ENCODE results near the gene SUSD1. TPM values are rescaled to one million over a fixed set of nuclear protein-coding genes. Genes with fewer than 3 reads are reported as not detected.

The SUSD1 gene
- total and polyA plus RNA-seq, 2 of the 13 experiments (the other 11 are each of a cell fraction or from before 2014, with no cell fraction given) = 25.9 to 32.3 TPM

DNA sequence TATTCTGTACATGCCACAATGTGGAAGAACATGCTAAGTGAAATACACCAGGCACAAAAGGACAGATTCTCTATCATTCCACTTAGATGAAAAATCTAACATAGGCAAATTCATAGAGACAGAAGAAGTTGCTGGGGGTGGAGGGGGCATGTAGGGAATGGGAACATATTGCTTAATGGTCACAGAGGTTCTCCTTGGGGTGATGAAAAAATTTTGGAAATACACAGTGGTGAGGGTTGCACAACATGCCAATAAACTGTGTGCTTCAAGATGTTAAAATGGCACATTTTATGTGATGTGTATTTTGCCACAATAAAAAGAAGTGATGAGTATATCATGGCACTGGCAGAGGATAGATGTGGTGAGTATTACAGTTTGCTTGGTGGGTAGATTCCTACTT, 111.9 kb downstream of the SUSD1 start (continued):
- TF ChIP-seq ZNF124 (CRISPR knock-in tag; IDR thresholded peaks at IDR 0.05) (no peak), MXD4 (CRISPR knock-in tag; IDR thresholded peaks at IDR 0.05) (no peak), ZNF772 (CRISPR knock-in tag; IDR thresholded peaks at IDR 0.05) (no peak)
- TF ChIP-seq, protein P1, sequence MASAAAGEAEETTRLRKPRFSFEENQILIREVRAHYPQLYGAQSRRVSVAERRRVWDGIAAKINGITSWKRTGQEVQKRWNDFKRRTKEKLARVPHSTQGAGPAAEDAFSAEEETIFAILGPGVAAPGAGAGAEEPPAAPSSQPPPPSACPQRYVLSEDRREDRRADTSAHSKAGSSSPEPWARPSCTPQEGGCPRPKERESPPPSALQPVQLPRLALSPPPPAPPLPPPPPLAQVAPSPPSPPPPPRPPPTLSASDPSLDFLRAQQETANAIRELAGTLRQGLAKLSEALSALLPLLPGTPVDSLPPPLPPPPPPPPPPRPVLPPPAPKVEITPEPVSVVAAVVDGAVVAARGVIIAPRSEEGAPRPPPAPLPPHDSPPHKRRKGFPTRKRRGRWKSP (CRISPR knock-in tag; IDR thresholded peaks at IDR 0.05) = no peak

DNA sequence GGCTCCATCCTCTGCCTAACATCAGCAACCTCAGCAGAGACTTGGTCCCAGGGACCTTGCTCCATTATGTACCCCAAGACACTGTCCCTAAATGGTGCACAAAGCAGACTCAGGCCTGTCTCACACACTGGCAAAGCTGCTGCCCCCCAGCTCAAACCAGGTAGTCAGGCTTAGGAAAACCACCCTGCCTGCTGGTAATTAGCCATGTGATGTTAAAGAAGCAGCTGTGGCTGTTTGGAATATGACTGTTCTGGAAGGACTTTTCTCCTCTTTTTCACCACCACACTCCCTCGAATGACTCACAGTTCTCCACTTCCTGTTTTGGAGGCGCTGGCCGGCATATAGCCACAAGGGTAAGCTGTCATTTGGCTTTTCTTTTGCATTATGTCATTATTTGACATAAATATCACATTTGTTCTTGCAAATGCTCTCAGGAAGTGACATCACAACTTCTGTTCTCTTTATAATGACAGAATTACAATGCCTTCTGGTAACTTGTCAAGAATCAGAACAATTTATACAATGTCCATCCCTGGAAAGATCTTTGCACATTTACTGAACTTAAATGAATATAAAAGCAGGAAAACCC, 113.9 kb downstream of the SUSD1 start:
- in situ Hi-C loops (cut with HindIII; ENCODE audit: extremely low pct_ligation_motif_present, low pct_unique_long_range_greater_than_20kb) (no loop called here), intact Hi-C loops (cut with micrococcal nuclease; ENCODE audit: unreplicated experiment) (no loop called here)
- no peak overlapping the region for H3K4me2 ChIP-seq (ENCODE audit: low read depth, low read length)
- no peak overlapping the region for H3K4me3 ChIP-seq (replicated peaks in 1 of 3; ENCODE audit: insufficient read depth in 1 of 3, low read depth in 2 of 3, low read length in 3 of 3)
- H3K79me2 ChIP-seq (ENCODE audit: insufficient read depth, low read length) = no peaks in the 10 kb centered on the region
- no peaks in the 10 kb centered on the region for H4K20me1 ChIP-seq (ENCODE audit: insufficient read depth, low read length)
- H3K9me3 ChIP-seq (ENCODE audit: low read length) = no peaks in the 10 kb centered on the region
- ChIA-PET POLR2A (no interaction called here), CTCF (ENCODE audit: low intra/inter-chr PET ratio, low total read pairs) (no interaction called here)
- FAIRE-seq (no peak), DNase-seq (ENCODE audit: low spot score) (peak; percentile 56), ATAC-seq (no peak; the same call in 2 of the 3 replicates)
- H3K4me1 ChIP-seq (ENCODE audit: insufficient read depth, low read length) = peaks cover 21% of the 10 kb centered on the region
- H3K9ac ChIP-seq (ENCODE audit: insufficient read depth, low read depth, low read length) = no peak overlapping the region
- H2AFZ ChIP-seq (ENCODE audit: low read length) = no peak overlapping the region
- H3K27me3 ChIP-seq (ENCODE audit: control insufficient read depth in 1 of 2, insufficient read depth in 2 of 2, low read length in 2 of 2) = no peaks in the 10 kb centered on the region
- BruUV-seq (replicated peaks) = no TSS peak
- 55% methylated on average over 3 of the region's 3 CpGs for WGBS (ENCODE audit: low lambda C conversion rate)
- H3K36me3 ChIP-seq (replicated peaks in 1 of 2; ENCODE audit: control insufficient read depth in 1 of 2, insufficient read depth in 2 of 2, low read length in 2 of 2) = peaks cover 5 to 13% of the 10 kb centered on the region in 2 experiments; a peak in 3 of 5 replicates
- H3K27ac ChIP-seq (ENCODE audit: extremely low read length, insufficient read depth, low read length) = peak overlapping the region; percentile 16
- TF ChIP-seq CREB1 (IDR thresholded peaks at IDR 0.05) (peak; percentile 75), CREB1 (CRISPR knock-in tag; IDR thresholded peaks at IDR 0.05) (no peak), PHB2 (IDR thresholded peaks at IDR 0.05; ENCODE audit: partially characterized antibody) (no peak), ZNF660 (CRISPR knock-in tag; IDR thresholded peaks at IDR 0.05; ENCODE audit: borderline replicate concordance, low read depth) (no peak), EHMT2 (IDR thresholded peaks at IDR 0.05; ENCODE audit: borderline replicate concordance, low read depth, low read length) (no peak), ELF3 (CRISPR knock-in tag; IDR thresholded peaks at IDR 0.05) (peak; percentile 29; the same call in 1 of the 2 replicates), SAP130 (CRISPR knock-in tag; IDR thresholded peaks at IDR 0.05; ENCODE audit: low read depth) (peak; percentile 33; the same call in 1 of the 2 replicates), AKAP8 (CRISPR knock-in tag; IDR thresholded peaks at IDR 0.05) (no peak), ZNF468 (CRISPR knock-in tag; IDR thresholded peaks at IDR 0.05) (no peak), ZMYM2 (CRISPR knock-in tag; IDR thresholded peaks at IDR 0.05) (no peak), ZFP36L2 (CRISPR knock-in tag; IDR thresholded peaks at IDR 0.05) (no peak), ATF7 (IDR thresholded peaks at IDR 0.05) (peak; percentile 29; the same call in 1 of the 2 replicates), ATF7 (CRISPR knock-in tag; IDR thresholded peaks at IDR 0.05) (no peak), ZBTB21 (CRISPR knock-in tag; IDR thresholded peaks at IDR 0.05) (peak; percentile 76), ZNF326 (CRISPR knock-in tag; IDR thresholded peaks at IDR 0.05; ENCODE audit: borderline replicate concordance) (no peak), SAFB2 (CRISPR knock-in tag; IDR thresholded peaks at IDR 0.05; ENCODE audit: borderline replicate concordance, low read depth) (no peak), RELA (CRISPR knock-in tag; IDR thresholded peaks at IDR 0.05) (no peak), ZNF543 (CRISPR knock-in tag; IDR thresholded peaks at IDR 0.05) (no peak), IRF2 (CRISPR knock-in tag; IDR thresholded peaks at IDR 0.05) (no peak), ZNF563 (CRISPR knock-in tag; IDR thresholded peaks at IDR 0.05) (no peak), EP300 (IDR thresholded peaks at IDR 0.05; ENCODE audit: low read depth in 2 of 2, low read length in 2 of 2) (peak in 1 of 2 experiments; percentile 26; a peak in 1 of 4 replicates), EP300 (CRISPR knock-in tag; IDR thresholded peaks at IDR 0.05; ENCODE audit: borderline replicate concordance) (no peak)

Measured in HepG2 (cell line).